ENCODE results near the gene GPR87. TPM values are rescaled to one million over a fixed set of nuclear protein-coding genes. Genes with fewer than 3 reads are reported as not detected.

Gene GPR87
- total and polyA plus RNA-seq, 2 donors (not counting 1 experiment from before 2014, with no cell fraction given) = 0.05 to 0.17 TPM

- Histone ChIP-seq H3K79me2 (ENCODE audit: control insufficient read depth, insufficient read depth, low read length) (no peaks in the 10 kb centered on the region), H3K4me3 (replicated peaks in 1 of 4; ENCODE audit: control extremely low read depth in 1 of 4, insufficient read depth in 1 of 4, low read depth in 3 of 4, low read length in 4 of 4) (no peak overlapping the region), H3K9me3 (ENCODE audit: control insufficient read depth, insufficient read depth, low read depth, low read length) (no peaks in the 10 kb centered on the region), H3K27me3 (ENCODE audit: control insufficient read depth, insufficient read depth, low read length) (no peaks in the 10 kb centered on the region), H4K20me1 (ENCODE audit: control insufficient read depth, extremely low read depth, insufficient read depth, low read length) (no peaks in the 10 kb centered on the region), H3K4me2 (ENCODE audit: extremely low read depth, insufficient read depth, low read length) (no peak overlapping the region), H3K27ac (ENCODE audit: insufficient read depth, low read length) (no peak overlapping the region), H2AFZ (ENCODE audit: low read length) (no peak overlapping the region), H3K36me3 (ENCODE audit: control insufficient read depth, insufficient read depth, low read length) (no peaks in the 10 kb centered on the region), H3K4me1 (ENCODE audit: control insufficient read depth, extremely low read depth, insufficient read depth, low read length) (no peaks in the 10 kb centered on the region), H3K9ac (ENCODE audit: insufficient read depth, low read length) (no peak overlapping the region)
- DNase-seq (ENCODE audit: low read depth in 2 of 2) = no peak
- TF ChIP-seq EZH2 (IDR thresholded peaks at IDR 0.05; ENCODE audit: low read length, missing control alignments) = no peak
- no peak for TF ChIP-seq CTCF (conservative IDR thresholded peaks at IDR 0.05 in 1 of 2, IDR thresholded peaks at IDR 0.05 in 1 of 2; ENCODE audit: low read depth in 1 of 2, low read length in 2 of 2)
These were observed 40.0 kb downstream of the GPR87 start for GRCh38 chr3:151276687-151277042.

- no peaks in the 10 kb centered on the region for H3K36me3 ChIP-seq (ENCODE audit: control insufficient read depth, insufficient read depth, low read length)
- H2AFZ ChIP-seq (ENCODE audit: low read length) = no peak overlapping the region
- H3K79me2 ChIP-seq (ENCODE audit: control insufficient read depth, insufficient read depth, low read length) = no peaks in the 10 kb centered on the region
- H3K9ac ChIP-seq (ENCODE audit: insufficient read depth, low read length) = no peak overlapping the region
- H3K4me1 ChIP-seq (ENCODE audit: control insufficient read depth, extremely low read depth, insufficient read depth, low read length) = no peaks in the 10 kb centered on the region
- no peak overlapping the region for H3K4me2 ChIP-seq (ENCODE audit: extremely low read depth, insufficient read depth, low read length)
- DNase-seq (ENCODE audit: low read depth in 2 of 2) = no peak
- H3K27ac ChIP-seq (ENCODE audit: insufficient read depth, low read length) = no peak overlapping the region
- no peak overlapping the region for H3K4me3 ChIP-seq (replicated peaks in 1 of 4; ENCODE audit: control extremely low read depth in 1 of 4, insufficient read depth in 1 of 4, low read depth in 3 of 4, low read length in 4 of 4)
- no peaks in the 10 kb centered on the region for H3K27me3 ChIP-seq (ENCODE audit: control insufficient read depth, insufficient read depth, low read length)
- TF ChIP-seq CTCF (conservative IDR thresholded peaks at IDR 0.05 in 1 of 2, IDR thresholded peaks at IDR 0.05 in 1 of 2; ENCODE audit: low read depth in 1 of 2, low read length in 2 of 2) (no peak), EZH2 (IDR thresholded peaks at IDR 0.05; ENCODE audit: low read length, missing control alignments) (no peak)
- no peaks in the 10 kb centered on the region for H4K20me1 ChIP-seq (ENCODE audit: control insufficient read depth, extremely low read depth, insufficient read depth, low read length)
- no peaks in the 10 kb centered on the region for H3K9me3 ChIP-seq (ENCODE audit: control insufficient read depth, insufficient read depth, low read depth, low read length)
These were observed 40.5 kb downstream of the GPR87 start for GRCh38 chr3:151276038-151276686.

- DNase-seq (ENCODE audit: low read depth in 2 of 2) = no peak
- no peak overlapping the region for H3K27ac ChIP-seq (ENCODE audit: insufficient read depth, low read length)
- no peak overlapping the region for H3K4me3 ChIP-seq (replicated peaks in 1 of 4; ENCODE audit: control extremely low read depth in 1 of 4, insufficient read depth in 1 of 4, low read depth in 3 of 4, low read length in 4 of 4)
- no peak overlapping the region for H3K9ac ChIP-seq (ENCODE audit: insufficient read depth, low read length)
- no peaks in the 10 kb centered on the region for H4K20me1 ChIP-seq (ENCODE audit: control insufficient read depth, extremely low read depth, insufficient read depth, low read length)
- no peaks in the 10 kb centered on the region for H3K4me1 ChIP-seq (ENCODE audit: control insufficient read depth, extremely low read depth, insufficient read depth, low read length)
- no peaks in the 10 kb centered on the region for H3K79me2 ChIP-seq (ENCODE audit: control insufficient read depth, insufficient read depth, low read length)
- no peak for TF ChIP-seq EZH2 (IDR thresholded peaks at IDR 0.05; ENCODE audit: low read length, missing control alignments)
- no peak for TF ChIP-seq CTCF (conservative IDR thresholded peaks at IDR 0.05 in 1 of 2, IDR thresholded peaks at IDR 0.05 in 1 of 2; ENCODE audit: low read depth in 1 of 2, low read length in 2 of 2)
- no peaks in the 10 kb centered on the region for H3K27me3 ChIP-seq (ENCODE audit: control insufficient read depth, insufficient read depth, low read length)
- no peak overlapping the region for H2AFZ ChIP-seq (ENCODE audit: low read length)
- no peak overlapping the region for H3K4me2 ChIP-seq (ENCODE audit: extremely low read depth, insufficient read depth, low read length)
- H3K9me3 ChIP-seq (ENCODE audit: control insufficient read depth, insufficient read depth, low read depth, low read length) = no peaks in the 10 kb centered on the region
- H3K36me3 ChIP-seq (ENCODE audit: control insufficient read depth, insufficient read depth, low read length) = no peaks in the 10 kb centered on the region
These were observed 41.5 kb downstream of the GPR87 start for GRCh38 chr3:151275091-151275490.
